Measurements from ENCODE around the gene PSEN1.
A peak's percentile ranks its signal among the peaks of the same experiment; 100 is the strongest.

Gene PSEN1

DNA sequence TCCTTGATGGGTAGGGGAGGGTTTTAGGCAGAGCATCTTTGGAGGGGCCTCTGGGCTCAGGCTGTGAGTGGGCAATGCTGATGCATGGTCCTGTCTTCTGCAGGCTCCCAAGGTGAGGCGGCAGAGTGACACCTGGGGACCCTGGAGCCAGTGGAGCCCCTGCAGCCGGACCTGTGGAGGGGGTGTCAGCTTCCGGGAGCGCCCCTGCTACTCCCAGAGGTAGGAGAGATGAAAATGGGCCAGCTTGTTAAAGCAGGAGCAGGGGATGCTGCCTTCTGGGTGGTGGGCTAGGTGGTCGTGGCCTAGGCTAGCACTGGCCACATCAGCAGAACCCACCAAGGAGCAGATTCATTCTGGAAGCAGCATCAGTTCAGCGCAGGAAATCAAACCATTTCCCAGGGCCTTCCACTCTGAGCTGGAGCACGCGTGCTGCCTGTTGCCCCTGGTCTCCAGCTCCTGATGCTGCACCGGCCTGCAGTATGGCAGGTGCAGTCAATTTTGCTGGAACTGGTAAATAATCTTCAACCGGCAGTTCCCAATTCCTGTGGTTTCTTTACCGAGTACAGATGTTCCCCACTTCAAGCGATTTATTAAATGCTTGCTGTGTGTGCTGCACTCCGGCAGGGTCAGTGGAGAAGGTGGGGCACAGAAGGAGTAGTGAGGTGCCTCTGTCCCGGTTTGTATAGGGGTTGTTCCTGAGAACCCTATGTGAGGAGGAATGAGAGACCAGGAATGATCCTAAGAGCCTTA is 108.4 kb downstream of the PSEN1 start:
- in situ Hi-C loops (cut with MboI; ENCODE audit: low pct_unique_long_range_greater_than_20kb, low sequenced_read_pairs, unreplicated experiment) = no loop called here
- no peak for DNase-seq (ENCODE audit: low spot score)
- TF ChIP-seq, protein P1, sequence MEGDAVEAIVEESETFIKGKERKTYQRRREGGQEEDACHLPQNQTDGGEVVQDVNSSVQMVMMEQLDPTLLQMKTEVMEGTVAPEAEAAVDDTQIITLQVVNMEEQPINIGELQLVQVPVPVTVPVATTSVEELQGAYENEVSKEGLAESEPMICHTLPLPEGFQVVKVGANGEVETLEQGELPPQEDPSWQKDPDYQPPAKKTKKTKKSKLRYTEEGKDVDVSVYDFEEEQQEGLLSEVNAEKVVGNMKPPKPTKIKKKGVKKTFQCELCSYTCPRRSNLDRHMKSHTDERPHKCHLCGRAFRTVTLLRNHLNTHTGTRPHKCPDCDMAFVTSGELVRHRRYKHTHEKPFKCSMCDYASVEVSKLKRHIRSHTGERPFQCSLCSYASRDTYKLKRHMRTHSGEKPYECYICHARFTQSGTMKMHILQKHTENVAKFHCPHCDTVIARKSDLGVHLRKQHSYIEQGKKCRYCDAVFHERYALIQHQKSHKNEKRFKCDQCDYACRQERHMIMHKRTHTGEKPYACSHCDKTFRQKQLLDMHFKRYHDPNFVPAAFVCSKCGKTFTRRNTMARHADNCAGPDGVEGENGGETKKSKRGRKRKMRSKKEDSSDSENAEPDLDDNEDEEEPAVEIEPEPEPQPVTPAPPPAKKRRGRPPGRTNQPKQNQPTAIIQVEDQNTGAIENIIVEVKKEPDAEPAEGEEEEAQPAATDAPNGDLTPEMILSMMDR (IDR thresholded peaks at IDR 0.05; ENCODE audit: extremely low read depth, insufficient read depth, missing control alignments) = no peak

DNA sequence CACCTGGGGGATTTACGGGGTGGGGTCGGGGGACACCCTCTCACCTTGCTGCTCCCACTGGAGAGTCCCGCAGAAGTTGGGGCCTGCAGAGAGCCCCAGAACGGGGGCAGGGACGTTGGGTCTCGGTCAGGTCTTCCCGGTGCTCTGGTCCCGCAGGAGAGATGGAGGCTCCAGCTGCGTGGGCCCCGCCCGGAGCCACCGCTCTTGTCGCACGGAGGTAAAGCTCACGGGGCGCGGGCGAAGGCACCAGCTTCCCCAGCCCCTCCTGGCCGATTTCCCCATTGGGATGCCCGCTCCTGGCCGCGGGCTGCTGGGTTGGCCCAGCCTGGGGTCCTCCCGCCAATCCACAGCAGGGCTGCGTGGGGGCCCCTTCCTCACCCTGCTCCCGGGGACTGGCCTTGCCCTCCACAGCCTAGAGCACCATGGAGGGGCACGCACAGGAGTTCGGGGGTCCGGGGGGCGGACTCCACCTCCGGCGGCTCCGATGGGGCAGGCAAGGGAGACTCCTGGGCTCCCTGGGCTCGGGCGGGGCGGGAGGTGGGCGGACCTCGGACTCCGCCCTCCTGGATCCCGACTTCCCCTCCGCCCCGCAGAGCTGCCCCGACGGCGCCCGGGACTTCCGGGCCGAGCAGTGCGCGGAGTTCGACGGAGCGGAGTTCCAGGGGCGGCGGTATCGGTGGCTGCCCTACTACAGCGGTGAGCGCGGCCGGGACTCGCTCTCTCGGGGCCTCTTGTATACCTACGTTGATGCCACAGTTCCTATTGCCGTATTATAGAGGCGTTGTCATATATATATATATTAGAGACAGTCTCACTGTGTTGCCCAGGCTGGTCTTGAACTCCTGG is 109.4 kb downstream of the PSEN1 start:
- in situ Hi-C loops (cut with MboI; ENCODE audit: low pct_unique_long_range_greater_than_20kb, low sequenced_read_pairs, unreplicated experiment) = no loop called here
- TF ChIP-seq, protein P1 (IDR thresholded peaks at IDR 0.05; ENCODE audit: extremely low read depth, insufficient read depth, missing control alignments) = no peak
- peak; percentile 75 for DNase-seq (ENCODE audit: low spot score)

DNA sequence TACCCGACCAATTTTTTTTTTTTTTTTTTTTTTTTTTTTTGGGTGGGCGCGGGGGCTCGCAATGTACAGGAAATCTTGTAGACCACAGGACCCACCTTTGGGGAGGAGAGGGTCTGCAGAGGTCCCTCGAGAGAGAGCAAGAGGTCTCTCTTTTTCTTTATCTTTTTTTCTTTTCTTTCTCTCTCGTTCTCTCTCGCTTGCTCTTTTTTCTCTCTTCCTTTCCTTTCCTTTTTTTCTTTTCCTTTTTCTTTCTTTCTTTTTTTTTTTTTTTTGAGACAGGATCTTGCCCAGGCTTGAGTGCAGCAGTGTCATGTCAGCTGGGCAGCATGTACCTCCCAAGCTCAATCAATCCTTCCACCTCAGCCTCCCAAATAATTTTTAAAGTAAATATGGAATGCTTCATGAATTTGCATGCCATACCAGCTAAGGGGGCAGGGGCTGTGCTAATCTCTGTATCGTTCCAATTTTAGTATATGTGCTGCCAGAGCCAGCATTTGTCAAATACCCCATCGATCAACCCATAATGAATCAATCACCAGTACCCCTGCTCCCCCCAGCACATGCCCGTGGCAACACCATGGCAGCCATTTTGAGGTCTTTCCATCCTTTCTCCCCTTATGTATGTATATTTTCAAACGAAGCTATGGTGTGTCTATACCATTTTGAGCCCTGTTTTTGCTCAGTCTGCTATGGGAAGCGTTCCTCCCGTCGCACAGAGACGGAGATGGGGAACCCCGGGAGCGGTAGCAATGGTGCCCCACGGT is 110.3 kb downstream of the PSEN1 start:
- no peak for DNase-seq (ENCODE audit: low spot score)
- in situ Hi-C loops (cut with MboI; ENCODE audit: low pct_unique_long_range_greater_than_20kb, low sequenced_read_pairs, unreplicated experiment) = no loop called here
- TF ChIP-seq, protein P1 (IDR thresholded peaks at IDR 0.05; ENCODE audit: extremely low read depth, insufficient read depth, missing control alignments) = no peak

DNA sequence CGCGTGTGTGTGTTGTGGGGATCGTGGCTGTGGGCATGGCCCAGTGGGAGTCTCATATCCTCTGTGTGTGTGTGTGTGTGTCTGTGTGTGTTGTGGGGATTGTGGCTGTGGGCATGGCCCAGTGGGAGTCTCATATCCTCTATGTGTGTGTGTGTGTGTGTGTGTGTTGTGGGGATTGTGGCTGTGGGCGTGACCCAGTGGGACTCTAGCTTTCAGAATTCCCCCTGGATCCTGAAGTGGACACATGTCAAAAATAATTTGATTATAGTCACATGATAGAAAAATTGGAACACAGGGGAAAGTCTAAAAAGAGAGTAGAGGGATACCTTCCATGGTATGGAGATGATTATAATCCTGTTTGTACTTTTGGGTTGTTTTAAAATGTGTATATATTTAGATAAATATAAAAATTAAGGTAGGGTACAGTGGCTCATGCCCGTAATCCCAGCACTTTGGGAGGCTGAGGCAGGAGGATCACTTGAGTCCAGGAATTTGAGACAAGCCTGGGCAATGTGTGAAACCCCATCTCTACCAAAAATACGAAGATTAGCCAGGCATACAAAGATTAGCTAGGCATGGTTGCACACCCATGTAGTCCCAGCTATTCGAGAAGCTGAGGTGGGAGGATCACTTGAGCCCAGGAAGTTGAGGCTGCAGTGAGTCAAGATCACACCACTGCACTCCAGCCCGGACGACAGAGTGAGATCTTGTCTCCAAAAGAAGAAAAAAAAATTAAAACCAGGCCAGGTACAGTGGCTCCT is 112.0 kb downstream of the PSEN1 start:
- TF ChIP-seq, protein P1 (IDR thresholded peaks at IDR 0.05; ENCODE audit: extremely low read depth, insufficient read depth, missing control alignments) = no peak
- in situ Hi-C loops (cut with MboI; ENCODE audit: low pct_unique_long_range_greater_than_20kb, low sequenced_read_pairs, unreplicated experiment) = no loop called here
- no peak for DNase-seq (ENCODE audit: low spot score)

DNA sequence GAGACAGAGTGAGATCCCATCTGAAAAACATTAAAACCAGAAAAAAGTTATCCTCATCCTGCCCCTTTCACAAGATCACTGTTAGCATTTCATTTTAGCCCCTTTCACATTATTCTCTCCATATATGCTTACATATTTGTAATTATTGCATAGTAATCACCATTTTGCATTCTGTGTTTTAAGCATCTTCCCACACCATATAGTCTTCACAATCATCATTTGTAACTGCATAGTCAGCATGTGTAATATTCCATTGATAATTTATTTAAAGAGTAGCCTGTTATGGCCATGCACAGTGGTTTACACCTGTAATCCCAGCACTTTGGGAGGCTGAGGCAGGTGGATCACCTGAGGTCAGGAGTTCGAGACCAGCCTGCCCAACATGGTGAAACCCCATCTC is 112.8 kb downstream of the PSEN1 start:
- DNase-seq (ENCODE audit: low spot score) = no peak
- in situ Hi-C loops (cut with MboI; ENCODE audit: low pct_unique_long_range_greater_than_20kb, low sequenced_read_pairs, unreplicated experiment) = no loop called here
- TF ChIP-seq, protein P1 (IDR thresholded peaks at IDR 0.05; ENCODE audit: extremely low read depth, insufficient read depth, missing control alignments) = no peak
